Liver (tissue), 9 donors: Measurements from ENCODE around the gene EGLN1. TPM values are rescaled to one million over a fixed set of nuclear protein-coding genes. Genes with fewer than 3 reads are reported as not detected.

ENCODE experiments used
- DNase-seq: peaks from one replicate; pipeline ENCODE4 v3.0.0-alpha.2; 2017; ENCODE audit warnings: low spot score
- H3K27ac ChIP-seq, 2 donors: one replicate each; pipeline ENCODE4 v1.7.0; 2013; ENCODE audit warnings: inconsistent platforms in 2 of 2, low read length in 2 of 2, control low read depth in 1 of 2, low read depth in 1 of 2, mild to moderate bottlenecking in 1 of 2
- H3K27me3 ChIP-seq, 4 donors: one replicate each; pipeline versions ENCODE4 v1.6.1 to v1.7.0; 2013; ENCODE audit warnings: low read length in 3 of 4, inconsistent platforms in 1 of 4, mild to moderate bottlenecking in 1 of 4, moderate library complexity in 1 of 4; ENCODE audit not compliant: control insufficient read depth in 4 of 4, insufficient read depth in 4 of 4
- H3K36me3 ChIP-seq, 4 donors: one replicate each; pipeline versions ENCODE4 v1.6.1 to v1.7.0; 2013; ENCODE audit warnings: low read length in 3 of 4, mild to moderate bottlenecking in 3 of 4, low read depth in 1 of 4, moderate library complexity in 1 of 4; ENCODE audit not compliant: control insufficient read depth in 4 of 4, insufficient read depth in 3 of 4
- H3K4me1 ChIP-seq, 4 donors: one replicate each; pipeline versions ENCODE4 v1.6.1 to v1.7.0; 2013; ENCODE audit warnings: low read length in 3 of 4, mild to moderate bottlenecking in 3 of 4, moderate library complexity in 1 of 4; ENCODE audit not compliant: control insufficient read depth in 4 of 4, insufficient read depth in 4 of 4
- H3K4me3 ChIP-seq, 3 donors: one replicate each; pipeline versions ENCODE4 v1.6.1 to v1.7.0; 2013; ENCODE audit warnings: low read length in 3 of 3, control low read depth in 1 of 3, low read depth in 1 of 3, mild to moderate bottlenecking in 1 of 3
- H3K9ac ChIP-seq, 2 donors: one replicate each; pipeline ENCODE4 v1.7.0; 2013; ENCODE audit warnings: low read length in 2 of 2, mild to moderate bottlenecking in 2 of 2, moderate library complexity in 2 of 2, control low read depth in 1 of 2, low read depth in 1 of 2
- H3K9me3 ChIP-seq, 4 donors: one replicate each; pipeline versions ENCODE4 v1.6.1 to v1.7.0; 2013; ENCODE audit warnings: low read length in 3 of 4; ENCODE audit not compliant: control insufficient read depth in 4 of 4
- ATF3 ChIP-seq: IDR thresholded peaks from 2 replicates; pipeline ENCODE4 v1.6.1; 2016; ENCODE audit warnings: antibody characterized with exemption
- CTCF ChIP-seq: fragments of 150-350 bp; IDR thresholded peaks from 2 replicates; pipeline ENCODE4 v1.5.1; 2017; ENCODE audit warnings: improper control_type of control experiment, low read depth, low read length; ENCODE audit not compliant: missing input control
- EGR1 ChIP-seq, 2 donors: IDR thresholded peaks; 2 replicates each; pipeline ENCODE4 v1.6.1; 2016 to 2018; ENCODE audit warnings: antibody characterized with exemption in 2 of 2, low read depth in 2 of 2
- FOXA1 ChIP-seq: IDR thresholded peaks from 2 replicates; pipeline ENCODE4 v1.6.1; 2016; ENCODE audit warnings: antibody characterized with exemption
- HNF4A ChIP-seq, 2 donors: conservative IDR thresholded peaks; 2 replicates each; pipeline ENCODE4 v1.6.1; 2016; ENCODE audit warnings: antibody characterized with exemption in 2 of 2, mild to moderate bottlenecking in 2 of 2
- HNF4G ChIP-seq: IDR thresholded peaks from 2 replicates; pipeline ENCODE4 v1.6.1; 2016; ENCODE audit warnings: antibody characterized with exemption
- MAX ChIP-seq: IDR thresholded peaks from 2 replicates; pipeline ENCODE4 v1.6.1; 2016; ENCODE audit warnings: antibody characterized with exemption
- NR2F2 ChIP-seq: IDR thresholded peaks from 2 replicates; pipeline ENCODE4 v1.6.1; 2016; ENCODE audit warnings: antibody characterized with exemption
- RAD21 ChIP-seq, 2 donors: IDR thresholded peaks; 2 replicates each; pipeline ENCODE4 v1.6.1; 2016; ENCODE audit warnings: antibody characterized with exemption in 2 of 2, mild to moderate bottlenecking in 2 of 2
- REST ChIP-seq: IDR thresholded peaks from 2 replicates; pipeline ENCODE4 v1.6.1; 2016; ENCODE audit warnings: antibody characterized with exemption, mild to moderate bottlenecking
- RXRA ChIP-seq, 2 donors: IDR thresholded peaks; 2 replicates each; pipeline ENCODE4 v1.6.1; 2017 to 2018; ENCODE audit warnings: antibody characterized with exemption in 2 of 2, mild to moderate bottlenecking in 1 of 2
- TAF1 ChIP-seq: conservative IDR thresholded peaks from 2 replicates; pipeline ENCODE4 v1.6.1; 2016; ENCODE audit warnings: antibody characterized with exemption, mild to moderate bottlenecking
- YY1 ChIP-seq: IDR thresholded peaks from 2 replicates; pipeline ENCODE4 v1.6.1; 2016; ENCODE audit warnings: antibody characterized with exemption, mild to moderate bottlenecking
- ZBTB33 ChIP-seq: IDR thresholded peaks from 2 replicates; pipeline ENCODE4 v1.6.1; 2016; ENCODE audit warnings: antibody characterized with exemption
- WGBS: extraction: QIAGEN DNeasy Blood & Tissue Kit; methylation state at CpG from one replicate; pipeline ENCODE4 v1.1.7; 2013; 5-methylcytosine and 5-hydroxymethylcytosine counted together
- polyA plus RNA-seq, 2 donors: library from polyadenylated mRNA; stranded (reverse) in 1 of 2; unstranded in 1 of 2; fragments of 200-250 nt in 1 of 2; fragments of >200 nt in 1 of 2; fragmentation: Nextera tagmentation in 1 of 2; extraction: Ambion mirVana in 1 of 2; gene quantifications; one replicate each; pipeline versions ENCODE4 v1.2.1 to v1.2.3, GENCODE V29; 2013 to 2015
- total RNA-seq, 2 donors: library from RNA; depleted of rRNA; stranded (reverse); fragments of >200 nt; gene quantifications; one replicate each; pipeline ENCODE4 v1.2.3, GENCODE V29; 2014
- donor health status: healthy.
- donor health status: healthy.
- donor health status: healthy.
- donor health status: healthy.
- donor health status: healthy.

Gene EGLN1
- total and polyA plus RNA-seq, 4 donors = 7.2 to 44.8 (median 22.2) TPM

GRCh38 chr1:231411036-231411531 is 11.0 kb downstream of the EGLN1 start:
- no peak for TF ChIP-seq YY1
- TF ChIP-seq REST = no peak
- no peak for TF ChIP-seq NR2F2
- TF ChIP-seq HNF4G = no peak
- TF ChIP-seq ZBTB33 = no peak
- TF ChIP-seq MAX = no peak
- TF ChIP-seq HNF4A (conservative IDR thresholded peaks at IDR 0.05) = no peak
- no peak for TF ChIP-seq TAF1
- no peak for TF ChIP-seq EGR1 (IDR thresholded peaks at IDR 0.05; ENCODE audit: low read depth in 2 of 2)
- TF ChIP-seq RXRA (IDR thresholded peaks at IDR 0.05) = no peak
- TF ChIP-seq FOXA1 = no peak
- H3K27ac ChIP-seq = no peak overlapping the region
- H3K36me3 ChIP-seq = no peaks in the 10 kb centered on the region
- H3K9me3 ChIP-seq = no peaks in the 10 kb centered on the region
- H3K27me3 ChIP-seq = no peaks in the 10 kb centered on the region
- peaks cover 16 to 38% (median 25%) of the 10 kb centered on the region in 4 donors for H3K4me1 ChIP-seq
- 88% methylated on average over 2 of the region's 2 CpGs for WGBS
- no peak for DNase-seq
- no peak overlapping the region for H3K9ac ChIP-seq
- no peak overlapping the region for H3K4me3 ChIP-seq

GRCh38 chr1:231410036-231410612 is 12.0 kb downstream of the EGLN1 start:
- Histone ChIP-seq H3K27me3 (no peaks in the 10 kb centered on the region), H3K36me3 (no peaks in the 10 kb centered on the region), H3K27ac (no peak overlapping the region), H3K4me3 (no peak overlapping the region), H3K9me3 (no peaks in the 10 kb centered on the region), H3K4me1 (peaks cover 12 to 41% (median 27%) of the 10 kb centered on the region in 4 donors), H3K9ac (no peak overlapping the region)
- DNase-seq = no peak
- WGBS = 93% methylated on average over 2 of the region's 2 CpGs
- TF ChIP-seq RAD21 (IDR thresholded peaks at IDR 0.05) (no peak), EGR1 (IDR thresholded peaks at IDR 0.05; ENCODE audit: low read depth in 2 of 2) (no peak), ATF3 (no peak), RXRA (IDR thresholded peaks at IDR 0.05) (no peak), REST (no peak), CTCF (no peak), MAX (no peak), HNF4A (conservative IDR thresholded peaks at IDR 0.05) (no peak)
